Stimulated activated CD8-positive, alpha-beta memory T cell treated with anti-CD3 and anti-CD28 coated beads, Interleukin-4, amount 100 ng/mL, for 4 hours (primary cell): ENCODE results near the gene MRPS6.

Experiments used
- DNase-seq, 2 donors: peaks; one replicate each; pipeline ENCODE4 v3.0.0-alpha.2; 2020; ENCODE audit warnings: low read depth in 2 of 2, low spot score in 1 of 2

MRPS6 gene

GRCh38 chr21:34097442-34097841 is 24.1 kb downstream of the MRPS6 start:
- DNase-seq: no peak

GRCh38 chr21:34100337-34100736 is 27.0 kb downstream of the MRPS6 start:
- DNase-seq: no peak

- no peak for DNase-seq
These were observed 27.4 kb downstream of the MRPS6 start for GRCh38 chr21:34100790-34101189.

- DNase-seq: no peak
These were observed 32.7 kb downstream of the MRPS6 start for GRCh38 chr21:34105947-34106541.

GRCh38 chr21:34107606-34108005 is 34.2 kb downstream of the MRPS6 start:
- DNase-seq: no peak

GRCh38 chr21:34109075-34109474 is 35.7 kb downstream of the MRPS6 start:
- no peak for DNase-seq

GRCh38 chr21:34110594-34111202 is 37.3 kb downstream of the MRPS6 start:
- DNase-seq: no peak

- no peak for DNase-seq
These were observed 39.1 kb downstream of the MRPS6 start for GRCh38 chr21:34112316-34113033.

GRCh38 chr21:34113842-34114241 is 40.5 kb downstream of the MRPS6 start:
- DNase-seq: no peak

GRCh38 chr21:34115160-34115559 is 41.8 kb downstream of the MRPS6 start:
- DNase-seq: no peak

- no peak for DNase-seq
These were observed 43.2 kb downstream of the MRPS6 start for GRCh38 chr21:34116569-34116968.

GRCh38 chr21:34120867-34121266 is 47.5 kb downstream of the MRPS6 start:
- no peak for DNase-seq

GRCh38 chr21:34122047-34122446 is 48.7 kb downstream of the MRPS6 start:
- no peak for DNase-seq

- no peak for DNase-seq
These were observed 50.2 kb downstream of the MRPS6 start for GRCh38 chr21:34123609-34124008.

- DNase-seq: no peak
These were observed 52.9 kb downstream of the MRPS6 start for GRCh38 chr21:34126269-34126668.

- no peak for DNase-seq
These were observed 53.3 kb downstream of the MRPS6 start for GRCh38 chr21:34126691-34127090.

GRCh38 chr21:34128124-34128523 is 54.7 kb downstream of the MRPS6 start:
- no peak for DNase-seq

- no peak for DNase-seq
These were observed 55.3 kb downstream of the MRPS6 start for GRCh38 chr21:34128674-34129038.

- DNase-seq: peak; percentile 8 to 28
These were observed 55.9 kb downstream of the MRPS6 start for GRCh38 chr21:34129039-34129891.

GRCh38 chr21:34129901-34130715 is 56.7 kb downstream of the MRPS6 start:
- no peak for DNase-seq

- no peak for DNase-seq
These were observed 57.3 kb downstream of the MRPS6 start for GRCh38 chr21:34130716-34130985.
